Lower leg skin (tissue), 3 donors: ENCODE data around the gene FGGY.

Source experiments
- CTCF ChIP-seq, 3 donors: fragments of 450-650 bp; IDR thresholded peaks; one replicate each; pipeline ENCODE4 v1.5.1; 2016; ENCODE audit warnings: antibody characterized with exemption in 3 of 3, mild to moderate bottlenecking in 3 of 3, moderate library complexity in 2 of 3
- POLR2A ChIP-seq, 2 donors: fragments of 450-650 bp; IDR thresholded peaks; one replicate each; pipeline ENCODE4 v1.6.1; 2016 to 2017; ENCODE audit warnings: antibody characterized with exemption in 2 of 2, mild to moderate bottlenecking in 1 of 2, moderate library complexity in 1 of 2

GRCh38 chr1:59670662-59671061, 373.8 kb downstream of the FGGY start:
- TF ChIP-seq POLR2A (IDR thresholded peaks at IDR 0.05): no peak
- TF ChIP-seq CTCF (IDR thresholded peaks at IDR 0.05): no peak
